ENCODE data around the gene PDIA5. TPM values are rescaled to one million over a fixed set of nuclear protein-coding genes. Genes with fewer than 3 reads are reported as not detected.

PDIA5 gene
- total RNA-seq, 2 donors from 2014 or later = 28.0 to 33.2 TPM

GRCh38 chr3:123116116-123116515 lies 49.3 kb downstream of the PDIA5 start:
- ATAC-seq (ENCODE audit: insufficient number of reproducible peaks, low FRiP score, low read depth) (no peak), DNase-seq (ENCODE audit: low spot score) (no peak)
- no peak overlapping the region for H3K4me3 ChIP-seq
- no peak for TF ChIP-seq CTCF (IDR thresholded peaks at IDR 0.05)
- no peaks in the 10 kb centered on the region for H3K27me3 ChIP-seq (replicated peaks; ENCODE audit: insufficient read depth)
- no peaks in the 10 kb centered on the region for H3K9me3 ChIP-seq
- H3K27ac ChIP-seq = no peak overlapping the region
- peaks cover 0 to 7% of the 10 kb centered on the region in 2 donors for H3K4me1 ChIP-seq (ENCODE audit: control insufficient read depth in 1 of 2, low read depth in 2 of 2)
- H3K36me3 ChIP-seq = peaks cover 11% of the 10 kb centered on the region

DNA sequence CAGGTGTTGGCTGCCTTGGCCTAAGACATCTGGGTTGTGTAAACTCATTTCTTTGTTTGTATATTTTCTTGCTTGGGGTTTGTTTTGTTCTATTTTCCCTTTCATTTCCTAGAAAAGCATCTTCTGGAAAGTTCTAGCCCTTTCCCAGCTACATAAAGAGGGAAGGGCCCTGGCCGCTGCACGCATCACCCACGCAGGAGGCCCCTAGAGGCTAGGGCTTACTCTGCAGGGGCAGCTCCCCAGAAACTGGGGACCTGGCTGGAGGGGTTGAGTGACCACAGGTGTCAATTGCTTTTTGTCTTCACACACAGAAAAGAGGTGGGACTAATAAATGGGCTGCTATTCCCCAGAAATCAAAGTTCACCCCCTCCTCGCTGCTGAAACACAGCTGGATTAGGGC lies 52.6 kb downstream of the PDIA5 start:
- H3K4me3 ChIP-seq = no peak overlapping the region
- DNase-seq (ENCODE audit: low spot score) (no peak), ATAC-seq (ENCODE audit: insufficient number of reproducible peaks, low FRiP score, low read depth) (no peak)
- TF ChIP-seq CTCF (IDR thresholded peaks at IDR 0.05) = no peak
- peaks cover 8% of the 10 kb centered on the region for H3K36me3 ChIP-seq
- no peaks in the 10 kb centered on the region for H3K27me3 ChIP-seq (replicated peaks; ENCODE audit: insufficient read depth)
- no peak overlapping the region for H3K27ac ChIP-seq
- peaks cover 0 to 14% of the 10 kb centered on the region in 2 donors for H3K4me1 ChIP-seq (ENCODE audit: control insufficient read depth in 1 of 2, low read depth in 2 of 2)
- H3K9me3 ChIP-seq = no peaks in the 10 kb centered on the region

DNA sequence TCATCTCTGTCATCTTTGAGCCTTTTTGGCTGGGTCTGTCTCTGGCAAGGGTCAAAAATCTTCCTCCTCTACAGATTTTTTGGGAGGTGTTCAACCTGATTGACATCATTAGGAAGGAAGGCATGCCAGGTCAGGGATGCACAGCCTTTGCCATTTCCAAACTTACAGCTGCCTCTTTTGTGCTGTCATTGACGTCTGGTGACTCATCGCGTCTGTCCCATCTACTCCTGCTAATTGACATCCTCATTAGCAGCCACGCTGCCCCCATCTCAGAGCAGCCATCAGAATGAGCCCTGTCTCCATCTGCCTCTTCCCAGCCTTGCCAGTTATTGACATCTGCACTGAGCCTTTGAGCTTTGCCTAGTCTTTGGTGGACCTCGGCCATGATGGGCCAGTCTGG lies 53.0 kb downstream of the PDIA5 start:
- TF ChIP-seq CTCF (IDR thresholded peaks at IDR 0.05) = no peak
- ATAC-seq (ENCODE audit: insufficient number of reproducible peaks, low FRiP score, low read depth) (no peak), DNase-seq (ENCODE audit: low spot score) (no peak)
- Histone ChIP-seq H3K27me3 (replicated peaks; ENCODE audit: insufficient read depth) (no peaks in the 10 kb centered on the region), H3K36me3 (peaks cover 8% of the 10 kb centered on the region), H3K4me1 (ENCODE audit: control insufficient read depth in 1 of 2, low read depth in 2 of 2) (peaks cover 0 to 14% of the 10 kb centered on the region in 2 donors), H3K27ac (no peak overlapping the region), H3K4me3 (no peak overlapping the region), H3K9me3 (no peaks in the 10 kb centered on the region)

- H3K9me3 ChIP-seq = no peaks in the 10 kb centered on the region
- H3K4me3 ChIP-seq = no peak overlapping the region
- H3K27me3 ChIP-seq (replicated peaks; ENCODE audit: insufficient read depth) = no peaks in the 10 kb centered on the region
- DNase-seq (ENCODE audit: low spot score) (no peak), ATAC-seq (ENCODE audit: insufficient number of reproducible peaks, low FRiP score, low read depth) (no peak)
- H3K36me3 ChIP-seq = peaks cover 8% of the 10 kb centered on the region
- H3K4me1 ChIP-seq (ENCODE audit: control insufficient read depth in 1 of 2, low read depth in 2 of 2) = peaks cover 0 to 14% of the 10 kb centered on the region in 2 donors
- no peak for TF ChIP-seq CTCF (IDR thresholded peaks at IDR 0.05)
- no peak overlapping the region for H3K27ac ChIP-seq
Measured at GRCh38 chr3:123120573-123120972, 53.7 kb downstream of the PDIA5 start.

- Histone ChIP-seq H3K36me3 (peaks cover 4% of the 10 kb centered on the region), H3K4me3 (no peak overlapping the region), H3K9me3 (no peaks in the 10 kb centered on the region), H3K27me3 (replicated peaks; ENCODE audit: insufficient read depth) (no peaks in the 10 kb centered on the region), H3K27ac (no peak overlapping the region), H3K4me1 (ENCODE audit: control insufficient read depth in 1 of 2, low read depth in 2 of 2) (peaks cover 0 to 14% of the 10 kb centered on the region in 2 donors)
- ATAC-seq (ENCODE audit: insufficient number of reproducible peaks, low FRiP score, low read depth) (no peak), DNase-seq (ENCODE audit: low spot score) (no peak)
- TF ChIP-seq CTCF (IDR thresholded peaks at IDR 0.05) = no peak
Measured at GRCh38 chr3:123122057-123122456, 55.2 kb downstream of the PDIA5 start.
